AG04449 (cell line): Measurements from ENCODE around the gene ANO6.
"Not testable (repeated sequence)": the region's sequence is repeated elsewhere in the genome, so short reads cannot be mapped to it uniquely, and the experiment has no call there.

Experiments
- CTCF ChIA-PET: fragments of 350-600 bp; formaldehyde crosslinking; extraction: SDS; loops from one replicate; lab custom pipeline; 2021; ENCODE audit warnings: antibody characterized with exemption; lab: Yijun Ruan, JAX
- POLR2A ChIA-PET: fragments of 400-600, 350-600 bp; formaldehyde crosslinking; extraction: SDS; loops from one replicate; lab custom pipeline; 2020; ENCODE audit warnings: antibody characterized with exemption, inconsistent platforms; lab: Yijun Ruan, JAX
- DNase-seq: peaks from one replicate; pipeline ENCODE4 v3.0.0-alpha.2; 2010; ENCODE audit warnings: low read depth, low spot score
- H3K4me3 ChIP-seq: 2 replicates; pipeline ENCODE4 v1.5.1; 2011; ENCODE audit warnings: low read depth, mild to moderate bottlenecking, control low read depth, low read length
- TF ChIP-seq, protein P1 (sequence below): IDR thresholded peaks from one replicate; pipeline ENCODE4 v1.5.1; 2011; ENCODE audit warnings: mild to moderate bottlenecking, moderate library complexity, low read length, control low read depth, inconsistent platforms; ENCODE audit not compliant: insufficient read depth; ENCODE audit errors: missing control alignments

ANO6 gene

DNA sequence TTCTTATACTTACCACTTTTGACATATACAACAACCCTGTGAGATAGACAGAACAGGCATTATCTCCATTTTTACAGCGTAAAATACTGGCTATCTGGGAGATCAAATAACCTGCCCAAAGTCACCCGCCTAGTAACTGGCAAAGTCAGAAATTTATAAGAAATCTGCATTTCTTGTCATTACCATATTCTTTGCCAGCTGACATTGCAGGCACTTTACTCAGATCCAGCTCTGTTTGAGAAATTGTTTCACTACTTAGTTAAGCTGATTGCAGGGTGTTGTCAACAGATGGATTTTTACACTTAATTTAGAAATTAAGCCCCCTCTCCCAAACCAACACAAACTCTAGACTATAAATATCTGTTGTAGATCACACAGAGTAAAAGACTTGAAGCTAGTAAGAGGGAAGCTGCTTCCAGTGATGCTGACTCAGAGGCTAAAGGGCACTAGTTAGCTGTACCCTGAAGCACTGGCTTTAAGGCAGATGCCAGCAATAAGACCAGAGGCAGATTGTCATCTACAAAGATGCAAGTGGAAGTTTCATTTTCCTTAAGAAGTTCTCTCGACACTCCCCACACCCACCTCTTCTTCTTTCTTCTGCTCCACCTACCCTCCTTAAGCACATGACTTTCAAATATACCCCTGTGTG is 153.1 kb downstream of the ANO6 start:
- POLR2A ChIA-PET: interaction anchor here (0.6 kb wide), 1 partner anchor 361 kb away, joined by 3 read pairs; no protein-coding TSS in a partner anchor
- DNase-seq: peak; percentile 28
- TF ChIP-seq, protein P1, sequence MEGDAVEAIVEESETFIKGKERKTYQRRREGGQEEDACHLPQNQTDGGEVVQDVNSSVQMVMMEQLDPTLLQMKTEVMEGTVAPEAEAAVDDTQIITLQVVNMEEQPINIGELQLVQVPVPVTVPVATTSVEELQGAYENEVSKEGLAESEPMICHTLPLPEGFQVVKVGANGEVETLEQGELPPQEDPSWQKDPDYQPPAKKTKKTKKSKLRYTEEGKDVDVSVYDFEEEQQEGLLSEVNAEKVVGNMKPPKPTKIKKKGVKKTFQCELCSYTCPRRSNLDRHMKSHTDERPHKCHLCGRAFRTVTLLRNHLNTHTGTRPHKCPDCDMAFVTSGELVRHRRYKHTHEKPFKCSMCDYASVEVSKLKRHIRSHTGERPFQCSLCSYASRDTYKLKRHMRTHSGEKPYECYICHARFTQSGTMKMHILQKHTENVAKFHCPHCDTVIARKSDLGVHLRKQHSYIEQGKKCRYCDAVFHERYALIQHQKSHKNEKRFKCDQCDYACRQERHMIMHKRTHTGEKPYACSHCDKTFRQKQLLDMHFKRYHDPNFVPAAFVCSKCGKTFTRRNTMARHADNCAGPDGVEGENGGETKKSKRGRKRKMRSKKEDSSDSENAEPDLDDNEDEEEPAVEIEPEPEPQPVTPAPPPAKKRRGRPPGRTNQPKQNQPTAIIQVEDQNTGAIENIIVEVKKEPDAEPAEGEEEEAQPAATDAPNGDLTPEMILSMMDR: no peak
- CTCF ChIA-PET: interaction anchor here (0.8 to 1.1 kb wide), 2 partner anchors 20 to 185 kb away, joined by 3 read pairs; no protein-coding TSS in a partner anchor
- no peak overlapping the region for H3K4me3 ChIP-seq

DNA sequence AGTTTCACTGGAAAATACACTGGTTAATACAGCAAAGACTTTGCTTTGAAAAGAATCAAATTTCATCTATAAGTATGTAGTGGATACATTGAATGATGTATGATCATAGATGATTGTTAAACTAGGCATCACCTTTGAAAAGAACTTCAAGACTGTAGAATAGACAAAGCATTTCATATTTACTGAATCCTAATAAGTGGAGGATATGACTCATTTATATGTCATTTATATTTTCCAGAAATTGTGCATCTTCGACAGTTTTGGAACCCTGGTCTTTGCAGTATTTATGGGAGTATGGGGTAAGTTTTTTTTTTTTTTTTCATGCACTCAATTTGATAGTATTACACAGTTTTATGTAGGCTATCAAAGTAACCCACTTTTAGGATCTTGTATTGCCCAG is 161.9 kb downstream of the ANO6 start:
- DNase-seq: no peak
- H3K4me3 ChIP-seq: no peak overlapping the region
- TF ChIP-seq, protein P1: no peak
- ChIA-PET POLR2A (no interaction called here), CTCF (interaction anchor here (1.0 to 1.7 kb wide), 4 partner anchors 10 to 109 kb away, joined by 3 to 5 read pairs (median 4); no protein-coding TSS in a partner anchor)

DNA sequence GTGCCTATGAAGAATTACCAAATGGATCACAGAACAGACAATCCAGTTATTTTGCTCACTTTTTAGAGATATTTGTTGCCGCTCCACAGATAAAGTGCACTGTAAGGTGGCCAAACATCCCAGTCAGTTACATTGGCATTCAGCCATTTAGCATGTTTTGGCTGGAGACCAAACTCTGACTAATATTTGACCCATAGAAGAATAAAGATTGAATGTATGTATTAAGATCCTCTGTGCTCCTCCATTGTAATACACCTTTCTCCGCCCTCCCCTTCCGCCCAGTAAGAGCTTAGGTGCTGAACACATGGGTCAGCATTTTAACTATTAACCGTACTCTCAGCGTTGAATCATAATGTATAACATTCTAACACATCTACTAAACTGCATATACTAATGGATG is 163.4 kb downstream of the ANO6 start:
- no peak for DNase-seq
- ChIA-PET POLR2A (interaction anchor here (0.7 kb wide), 1 partner anchor 145 kb away, joined by 4 read pairs; no protein-coding TSS in a partner anchor), CTCF (interaction anchor here (1.2 to 1.7 kb wide), 3 partner anchors 14 to 196 kb away, joined by 3 to 5 read pairs (median 4); no protein-coding TSS in a partner anchor)
- TF ChIP-seq, protein P1: no peak
- H3K4me3 ChIP-seq: no peak overlapping the region

DNA sequence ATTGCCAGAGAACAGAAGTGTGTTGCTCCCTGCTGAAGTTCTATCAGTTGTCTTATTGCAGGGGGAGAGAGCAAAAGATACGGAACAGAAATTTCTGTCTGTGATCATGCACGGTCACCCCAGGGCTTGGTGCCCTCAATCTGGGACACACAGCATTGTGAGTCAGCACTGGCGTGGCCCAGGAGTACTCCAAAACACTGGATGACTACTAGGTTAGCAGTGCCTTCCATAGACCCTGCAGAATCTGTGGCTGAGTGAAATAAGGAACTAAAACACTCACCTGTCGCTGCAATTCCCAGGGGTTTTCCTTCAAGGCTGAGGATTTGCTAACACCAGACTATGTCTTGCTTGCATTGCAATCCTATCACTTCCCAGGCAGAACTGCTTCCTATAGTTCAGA is 165.5 kb downstream of the ANO6 start:
- TF ChIP-seq, protein P1: no peak
- DNase-seq: no peak
- CTCF ChIA-PET: no interaction called here
- POLR2A ChIA-PET: no interaction called here
- no peak overlapping the region for H3K4me3 ChIP-seq

DNA sequence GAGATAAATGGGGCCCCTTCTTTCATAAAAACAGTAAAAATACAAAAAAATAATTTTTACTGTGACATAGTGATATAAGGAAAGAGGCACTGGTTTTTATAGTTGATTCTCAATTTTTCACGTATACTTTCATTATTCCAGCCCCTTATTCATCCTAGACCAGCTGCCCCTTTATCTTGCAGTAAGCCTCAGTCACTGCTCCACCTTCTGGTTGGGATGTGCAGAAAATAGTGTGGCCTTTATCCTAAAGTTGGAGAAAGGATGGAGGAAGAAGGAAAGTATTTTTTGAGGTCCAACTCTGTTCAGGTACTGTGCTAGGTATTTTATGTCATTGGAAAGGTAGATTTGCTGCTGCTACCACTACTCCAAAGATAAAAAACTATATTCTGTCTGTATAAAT is 172.7 kb downstream of the ANO6 start:
- ChIA-PET POLR2A (no interaction called here), CTCF (interaction anchor here (0.8 to 4.4 kb wide), 46 partner anchors 10 to 543 kb away, joined by 3 to 97 read pairs (median 4); partner anchors contain the start of gene ANO6)
- DNase-seq: no peak

DNA sequence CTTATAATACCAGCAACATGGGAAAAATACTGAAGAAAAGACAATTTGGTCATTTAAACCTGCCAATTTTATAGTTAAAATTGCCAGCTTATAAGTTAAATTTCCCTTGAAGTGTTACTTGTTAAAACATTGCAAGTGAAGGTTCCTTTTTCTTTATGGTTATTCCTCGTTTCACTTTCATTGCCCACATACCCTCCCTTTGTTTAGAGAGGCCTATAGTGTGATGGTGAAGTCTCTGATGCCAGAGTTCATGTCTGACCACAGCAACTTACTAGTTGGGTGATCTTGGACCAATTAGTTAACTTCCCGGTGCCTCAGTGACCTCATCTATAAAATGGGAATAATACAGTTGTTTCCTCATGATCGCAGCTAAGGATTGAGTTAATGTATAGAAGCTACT is 173.5 kb downstream of the ANO6 start:
- CTCF ChIA-PET: interaction anchor here (0.8 to 4.4 kb wide), 32 partner anchors 12 to 269 kb away, joined by 3 to 97 read pairs (median 4); partner anchors contain the start of gene ANO6
- TF ChIP-seq, protein P1: no peak
- POLR2A ChIA-PET: no interaction called here
- H3K4me3 ChIP-seq: no peak overlapping the region
- no peak for DNase-seq

More for the DNA sequence above, 172.7 kb downstream of the ANO6 start:
- no peak overlapping the region for H3K4me3 ChIP-seq
- TF ChIP-seq, protein P1: peak; percentile 66

DNA sequence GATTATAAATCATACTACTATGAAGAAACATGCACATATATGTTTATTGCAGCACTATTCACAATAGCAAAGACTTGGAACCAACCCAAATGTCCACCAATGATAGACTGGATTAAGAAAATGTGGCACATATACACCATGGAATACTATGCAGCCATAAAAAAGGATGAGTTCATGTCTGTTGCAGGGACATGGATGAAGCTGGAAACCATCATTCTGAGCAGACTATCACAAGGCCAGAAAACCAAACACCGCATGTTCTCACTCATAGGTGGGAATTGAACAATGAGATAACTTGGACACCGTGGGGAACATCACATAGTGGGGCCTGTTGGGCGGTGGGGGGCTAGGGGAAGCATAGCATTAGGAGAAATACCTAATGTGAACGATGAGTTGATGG is 181.6 kb downstream of the ANO6 start:
- CTCF ChIA-PET, H3K4me3 ChIP-seq, DNase-seq, POLR2A ChIA-PET: not testable (repeated sequence)
